HG03064 (cell line): ENCODE results near the gene SLC17A5.
"Not testable (repeated sequence)": the region's sequence is repeated elsewhere in the genome, so short reads cannot be mapped to it uniquely, and the experiment has no call there.

Source experiments
- ATAC-seq: cut with Tn5 transposase; IDR thresholded peaks from one replicate; pipeline ENCODE4 v1.9.1; 2021; ENCODE audit warnings: low read depth; ENCODE audit not compliant: unreplicated experiment

SLC17A5 gene, protein sequence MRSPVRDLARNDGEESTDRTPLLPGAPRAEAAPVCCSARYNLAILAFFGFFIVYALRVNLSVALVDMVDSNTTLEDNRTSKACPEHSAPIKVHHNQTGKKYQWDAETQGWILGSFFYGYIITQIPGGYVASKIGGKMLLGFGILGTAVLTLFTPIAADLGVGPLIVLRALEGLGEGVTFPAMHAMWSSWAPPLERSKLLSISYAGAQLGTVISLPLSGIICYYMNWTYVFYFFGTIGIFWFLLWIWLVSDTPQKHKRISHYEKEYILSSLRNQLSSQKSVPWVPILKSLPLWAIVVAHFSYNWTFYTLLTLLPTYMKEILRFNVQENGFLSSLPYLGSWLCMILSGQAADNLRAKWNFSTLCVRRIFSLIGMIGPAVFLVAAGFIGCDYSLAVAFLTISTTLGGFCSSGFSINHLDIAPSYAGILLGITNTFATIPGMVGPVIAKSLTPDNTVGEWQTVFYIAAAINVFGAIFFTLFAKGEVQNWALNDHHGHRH

DNA sequence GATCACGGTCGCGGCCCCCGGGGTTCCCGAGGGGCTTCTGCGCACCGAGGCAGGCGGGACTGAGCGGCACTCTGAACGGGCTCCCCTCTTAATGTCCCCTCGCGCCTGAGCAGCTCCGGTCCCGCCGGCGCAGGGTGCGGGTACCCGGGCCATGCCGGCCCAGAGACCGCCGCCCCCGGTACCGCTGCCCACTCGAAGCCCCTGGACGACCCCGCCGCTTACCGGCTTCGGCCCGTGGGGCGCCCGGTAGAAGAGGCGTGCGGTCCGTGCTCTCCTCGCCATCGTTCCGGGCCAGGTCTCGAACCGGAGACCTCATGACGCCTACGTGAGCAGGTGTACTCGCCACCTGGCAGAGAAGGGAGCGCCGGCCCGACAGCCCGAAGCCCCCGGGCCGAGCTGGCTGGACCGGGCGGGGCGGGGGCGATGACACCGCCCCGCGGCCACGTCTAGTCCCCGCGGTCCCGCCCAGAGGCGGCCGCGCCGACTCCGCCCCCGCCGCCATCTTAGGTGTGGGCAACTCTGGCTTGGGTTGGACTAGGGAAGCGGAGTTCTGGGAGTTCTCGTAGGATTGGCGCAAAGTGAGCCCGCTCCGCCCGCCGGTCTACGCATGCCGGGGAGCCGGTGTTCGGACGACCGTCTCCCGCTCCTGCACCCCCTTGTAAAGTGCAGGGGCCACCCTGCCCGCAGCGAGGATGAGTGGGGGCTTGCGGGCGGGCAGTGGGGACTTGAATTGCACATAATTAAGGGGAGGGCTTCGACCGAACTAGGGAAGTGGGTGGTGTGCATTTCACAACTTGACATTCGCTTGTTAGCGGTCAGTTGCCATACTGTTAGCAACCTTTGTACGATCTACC, at the start of gene SLC17A5:
Gene SLC17A5, minus strand, starts transcription at position 422 of the 854 bp plus-strand sequence. Its CDS starts 106 bp downstream, at position 316.
- ATAC-seq = peak; percentile 93

DNA sequence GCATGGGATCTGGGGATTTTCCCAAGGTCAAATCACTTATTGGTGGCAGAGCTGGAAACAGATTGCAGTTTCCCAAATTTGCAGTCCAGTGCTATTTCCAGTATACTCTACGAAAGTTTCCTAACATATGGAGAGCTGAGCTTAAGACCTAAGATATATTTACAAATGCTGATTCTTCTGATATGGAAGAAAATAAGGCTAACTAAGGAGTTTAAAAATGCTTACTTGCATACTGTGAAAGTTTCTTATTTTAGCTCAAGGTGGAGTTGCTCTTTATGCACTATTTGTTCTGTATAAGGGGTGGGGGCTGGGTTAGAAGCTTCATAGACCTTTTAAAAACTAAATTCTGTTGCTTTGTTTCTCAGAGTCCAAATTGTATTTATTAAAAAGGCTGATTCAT, 49.7 kb upstream of the SLC17A5 start:
- no peak for ATAC-seq

DNA sequence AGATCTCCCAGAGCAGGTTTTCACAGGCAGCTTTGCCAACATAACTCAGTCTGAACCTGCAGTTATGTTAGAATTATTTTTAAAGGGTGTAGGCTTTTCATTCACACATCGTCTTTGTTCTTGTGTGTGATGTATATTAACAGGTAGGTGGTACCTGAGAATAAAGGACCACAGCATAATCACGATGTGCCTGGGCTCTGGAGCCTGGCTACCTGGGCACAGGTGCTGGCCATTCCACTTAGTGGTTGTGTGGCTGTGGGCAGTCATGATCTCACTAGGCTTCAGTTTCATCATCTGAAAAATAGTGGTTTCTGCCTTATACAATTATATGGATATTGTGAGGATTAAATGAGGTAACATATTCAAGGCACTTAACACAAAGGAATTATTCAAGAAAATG, 48.7 kb upstream of the SLC17A5 start:
- ATAC-seq = no peak

DNA sequence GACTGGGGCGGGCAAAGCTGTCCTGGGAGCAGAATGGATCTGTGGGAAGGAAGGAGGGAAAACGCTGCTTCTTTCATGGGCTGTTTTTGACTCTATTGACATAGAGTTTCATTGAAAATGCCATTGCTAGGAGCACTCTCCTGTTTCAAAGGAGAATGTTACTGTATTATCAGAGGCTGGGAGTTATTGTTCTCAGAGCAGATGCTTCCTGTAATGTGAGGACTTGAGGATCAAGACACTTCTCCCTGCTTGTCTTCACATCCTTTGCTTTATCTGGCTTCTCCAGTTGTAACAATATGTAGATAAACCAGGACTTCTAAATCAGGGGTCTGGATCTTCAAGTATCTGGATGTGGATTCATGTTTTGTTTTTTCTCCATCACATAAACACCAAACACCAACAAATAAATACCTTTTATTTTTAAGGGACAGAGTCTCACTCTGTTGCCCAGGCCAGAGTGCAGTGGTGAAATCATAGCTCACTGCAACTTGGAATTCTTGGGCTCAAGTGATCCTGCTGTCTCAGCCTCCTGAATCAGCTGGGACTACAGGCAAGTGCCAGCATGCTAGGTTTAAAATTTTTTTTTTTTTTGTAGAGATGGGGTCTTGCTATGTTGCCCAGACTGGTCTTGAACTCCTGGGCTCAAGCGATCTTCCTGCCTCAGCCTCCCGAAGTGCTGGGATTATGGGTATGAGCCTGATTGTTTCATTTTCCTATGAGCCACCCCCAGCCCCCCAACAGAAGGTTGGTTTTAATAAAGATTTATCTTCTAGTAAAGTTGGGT, 46.1 kb upstream of the SLC17A5 start:
- ATAC-seq = no peak

DNA sequence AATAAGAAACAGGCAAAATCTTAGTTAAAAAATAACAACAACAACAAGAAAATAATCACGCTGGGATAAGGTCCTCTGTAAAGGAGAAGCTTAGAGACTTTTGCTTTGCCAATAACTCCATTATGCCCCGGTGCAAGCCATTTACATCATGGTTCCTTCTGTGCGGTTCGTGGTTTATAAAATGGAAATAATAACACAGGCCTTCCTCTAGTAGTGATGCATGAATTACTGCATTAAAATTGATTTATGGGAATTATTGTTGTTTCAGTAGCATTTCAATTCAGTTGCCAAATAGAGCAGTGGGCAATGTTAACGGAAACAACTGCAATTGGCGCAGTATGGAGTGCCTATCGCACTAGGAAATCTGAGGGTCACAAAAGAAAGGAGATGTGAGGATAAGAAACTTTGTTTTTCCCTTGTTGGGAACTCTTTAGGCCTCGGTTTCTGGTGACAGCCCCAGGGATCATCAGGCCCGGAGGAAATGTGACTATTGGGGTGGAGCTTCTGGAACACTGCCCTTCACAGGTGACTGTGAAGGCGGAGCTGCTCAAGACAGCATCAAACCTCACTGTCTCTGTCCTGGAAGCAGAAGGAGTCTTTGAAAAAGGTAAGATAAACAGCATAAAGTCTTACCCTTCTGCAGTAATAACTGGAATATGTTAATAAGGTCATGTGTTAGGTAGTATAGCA, 43.3 kb upstream of the SLC17A5 start:
- no peak for ATAC-seq

DNA sequence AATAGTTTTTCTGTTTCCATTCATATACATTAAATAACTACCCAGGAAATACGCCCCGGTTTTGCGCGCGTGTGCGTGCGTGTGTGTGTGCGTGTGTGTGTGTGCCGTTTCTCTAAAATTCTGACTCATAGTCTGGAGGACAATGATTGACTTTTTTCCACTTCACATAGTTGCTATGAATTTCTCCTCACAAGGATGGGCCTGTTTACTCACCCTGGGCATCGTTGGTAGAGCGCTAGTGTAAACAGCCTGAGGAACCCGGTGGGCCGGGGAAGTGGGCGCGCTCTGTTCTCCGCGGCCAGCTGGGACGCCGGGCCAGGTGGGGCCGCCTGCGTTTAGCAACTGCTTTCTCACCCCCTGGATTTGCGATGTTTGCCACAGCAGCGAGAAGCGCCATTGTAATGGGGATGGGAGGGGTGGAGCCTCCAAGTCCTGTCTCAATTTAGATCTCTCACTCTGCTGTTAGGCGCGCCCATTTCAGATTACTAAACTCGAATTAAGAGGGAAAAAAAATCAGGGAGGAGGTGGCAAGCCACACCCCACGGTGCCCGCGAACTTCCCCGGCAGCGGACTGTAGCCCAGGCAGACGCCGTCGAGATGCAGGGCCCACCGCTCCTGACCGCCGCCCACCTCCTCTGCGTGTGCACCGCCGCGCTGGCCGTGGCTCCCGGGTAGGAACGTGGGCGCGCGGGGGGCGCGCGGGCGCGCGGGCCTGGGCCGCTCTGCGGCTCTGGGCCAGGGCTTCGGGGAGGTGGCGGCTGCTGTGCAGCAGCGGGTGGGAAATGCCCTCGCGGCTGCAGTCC, 42.0 kb upstream of the SLC17A5 start, which contains the start of gene CD109:
Gene CD109, plus strand, starts transcription at position 585 of the 803 bp plus-strand sequence. Its CDS starts 13 bp downstream, at position 598.
- ATAC-seq = peak; percentile 53

DNA sequence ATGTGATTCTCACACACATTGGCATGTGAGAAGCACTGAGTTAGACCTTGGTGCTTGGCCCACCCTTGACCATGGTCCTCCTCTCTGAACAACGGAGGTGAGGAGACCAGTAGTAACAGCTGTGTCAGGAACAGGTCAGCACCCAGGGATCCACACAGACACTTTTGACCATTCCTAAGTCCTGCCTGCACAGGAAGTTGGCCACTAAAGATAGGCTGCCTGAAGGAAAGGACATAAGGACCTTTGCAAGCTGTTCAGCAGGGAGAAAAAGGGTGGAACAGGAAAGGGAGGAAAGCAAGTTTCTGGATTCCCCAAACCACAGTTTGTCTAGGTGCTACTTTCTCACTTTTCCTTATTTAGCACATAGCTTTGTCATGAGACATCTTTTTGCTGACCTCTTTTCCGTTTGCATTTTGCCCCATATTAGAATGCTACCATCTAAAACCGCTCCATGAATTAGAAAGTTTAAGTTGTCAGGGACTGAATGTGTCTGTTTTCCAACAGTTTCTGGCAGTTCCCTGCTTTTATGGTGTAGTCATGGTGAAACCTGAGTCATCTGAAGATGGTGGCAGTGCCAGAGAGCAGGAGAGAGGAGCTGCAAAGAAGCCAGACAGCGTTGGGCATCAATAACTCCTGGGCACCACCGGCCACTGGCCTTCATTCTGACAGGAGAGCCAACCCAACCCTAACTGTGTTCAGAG, 41.1 kb upstream of the SLC17A5 start:
- no peak for ATAC-seq

DNA sequence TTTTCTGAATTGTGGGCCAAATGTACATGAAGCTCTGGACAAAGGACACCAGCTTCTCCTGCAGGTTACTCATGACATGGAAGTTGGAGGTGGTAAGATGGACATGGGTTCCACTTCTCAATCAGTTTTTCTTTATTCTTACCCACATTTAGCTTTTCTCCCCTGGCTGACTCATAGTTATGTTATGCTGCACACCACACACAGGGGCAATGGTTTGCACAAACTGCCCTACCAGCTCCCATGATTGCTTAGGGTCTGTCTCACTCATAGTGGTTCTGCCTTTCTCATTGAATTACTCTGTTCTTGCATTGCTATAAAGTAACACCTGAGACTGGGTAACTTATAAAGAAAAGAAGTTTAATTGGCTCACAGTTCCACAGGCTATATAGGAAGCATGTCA, 37.7 kb upstream of the SLC17A5 start:
- ATAC-seq = no peak

DNA sequence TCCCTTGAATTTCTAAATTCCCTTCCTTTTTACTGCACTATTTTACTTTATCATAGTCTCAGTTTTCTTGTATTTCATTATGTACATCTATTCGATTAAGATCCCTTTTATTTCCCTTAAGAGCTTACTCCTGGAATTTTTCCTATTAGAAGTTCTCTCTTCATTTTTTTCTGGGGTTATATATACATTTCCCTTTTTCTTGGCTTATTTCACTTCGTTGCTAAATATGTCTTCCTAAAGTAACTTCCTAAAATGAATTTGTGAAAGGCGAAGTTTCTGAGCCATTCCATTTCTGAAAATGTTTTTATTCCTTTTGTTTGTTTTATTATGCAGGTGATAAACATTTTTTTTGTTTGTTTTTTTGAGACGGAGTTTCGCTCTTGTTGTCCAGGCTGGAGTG, 36.3 kb upstream of the SLC17A5 start:
- ATAC-seq = no peak

DNA sequence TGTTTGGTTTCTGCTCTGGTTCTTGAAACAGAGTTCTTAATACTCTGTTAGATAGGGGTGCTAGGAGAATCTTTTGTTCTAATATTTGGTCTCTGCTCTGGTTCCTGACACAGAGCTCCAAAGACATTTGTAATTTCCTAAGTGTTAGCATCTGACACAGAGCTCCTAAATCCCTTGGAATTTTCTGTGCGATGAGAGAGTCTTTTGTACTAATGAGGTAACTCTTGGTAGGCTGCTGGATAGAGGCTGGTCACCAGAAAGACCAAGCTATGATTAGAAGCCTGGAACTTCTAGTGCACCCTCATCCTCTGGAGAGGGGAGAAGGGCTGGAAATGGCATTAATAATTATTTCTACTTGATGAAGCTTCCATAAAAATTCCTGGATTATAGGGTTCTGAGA, 34.6 kb upstream of the SLC17A5 start:
- no peak for ATAC-seq

DNA sequence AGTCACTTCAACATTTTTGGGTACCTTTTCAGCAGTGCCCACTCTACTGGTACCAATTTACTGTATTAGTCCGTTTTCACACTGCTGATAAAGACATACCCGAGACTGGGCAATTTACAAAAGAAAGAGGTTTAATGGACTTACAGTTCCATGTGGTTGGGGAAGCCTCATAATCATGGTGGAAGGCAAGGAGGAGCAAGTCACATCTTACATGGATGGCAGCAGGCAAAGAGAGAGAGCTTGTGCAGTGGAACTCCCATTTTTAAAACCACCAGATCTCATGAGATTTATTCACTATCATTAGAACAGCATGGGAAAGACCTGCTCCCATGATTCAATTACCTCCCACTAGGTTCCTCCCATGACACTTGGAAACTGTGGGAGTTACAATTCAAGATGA, 29.8 kb upstream of the SLC17A5 start:
- not testable (repeated sequence) for ATAC-seq

DNA sequence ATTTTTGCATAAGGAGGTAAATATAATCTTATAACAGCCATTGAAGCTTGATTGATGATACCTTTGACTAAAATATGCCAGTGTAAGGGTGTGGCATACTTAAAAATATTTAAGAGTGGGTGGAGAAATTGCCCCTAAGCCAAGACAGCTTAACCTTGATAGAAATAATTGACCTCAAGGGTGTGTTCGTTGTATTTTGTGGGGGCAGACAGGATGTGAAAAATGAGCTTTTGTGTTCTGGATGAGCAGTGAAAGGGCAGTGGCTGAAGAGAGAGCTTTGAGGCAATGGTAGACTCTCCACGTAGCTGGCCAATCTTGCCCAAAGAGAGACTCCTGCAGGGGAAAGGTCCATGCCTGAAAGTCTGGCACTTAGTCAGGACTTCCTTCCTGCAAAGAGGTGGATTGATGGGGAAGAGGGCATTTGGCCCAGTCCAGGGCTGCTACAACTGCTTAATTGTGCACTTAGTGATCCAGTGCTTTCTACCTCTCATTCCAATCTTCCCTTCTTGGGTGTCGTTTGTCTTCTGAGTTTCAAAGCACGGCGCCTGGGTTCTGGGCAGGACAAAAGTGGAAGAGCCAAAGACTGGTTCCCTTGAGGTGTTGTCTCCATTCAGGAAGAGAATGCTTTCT, 26.6 kb upstream of the SLC17A5 start:
- no peak for ATAC-seq

DNA sequence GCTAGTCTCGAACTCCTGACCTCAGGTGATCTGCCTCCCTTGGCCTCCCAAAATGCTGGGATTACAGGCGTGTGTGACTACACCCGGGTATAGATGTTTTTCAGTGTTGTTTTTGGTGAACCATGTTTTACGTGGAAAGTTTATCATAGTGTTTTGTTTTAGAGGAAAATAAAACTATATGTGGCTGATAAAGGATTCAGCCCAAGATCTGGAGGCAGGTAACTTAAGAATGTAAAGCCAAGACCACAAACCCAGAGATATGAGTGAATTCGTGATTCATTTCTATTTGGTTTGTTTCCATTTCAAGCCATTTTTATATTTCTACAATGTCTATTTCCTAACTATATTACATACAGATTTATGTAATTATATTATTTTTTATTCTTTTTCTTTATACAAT, 26.1 kb upstream of the SLC17A5 start:
- ATAC-seq = not testable (repeated sequence)

DNA sequence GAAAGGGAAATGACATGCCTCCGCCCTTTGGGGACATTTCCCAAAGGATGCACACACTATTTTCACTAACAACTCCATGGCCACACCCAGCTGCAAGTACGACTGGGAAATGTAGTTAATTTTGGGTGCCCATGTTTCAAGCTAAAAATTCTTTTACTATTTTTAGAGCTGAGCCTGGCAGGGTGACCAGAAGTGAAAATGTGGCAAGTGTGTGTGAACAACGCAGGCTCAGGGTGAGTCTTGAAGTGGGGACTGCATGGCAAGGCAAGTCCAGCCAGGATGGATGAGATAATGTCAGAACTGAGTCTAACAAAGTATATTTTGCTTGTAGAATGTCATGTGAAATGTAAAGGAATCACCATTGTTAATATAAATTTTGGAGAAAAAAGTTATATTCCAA, 25.2 kb upstream of the SLC17A5 start:
- ATAC-seq = no peak

DNA sequence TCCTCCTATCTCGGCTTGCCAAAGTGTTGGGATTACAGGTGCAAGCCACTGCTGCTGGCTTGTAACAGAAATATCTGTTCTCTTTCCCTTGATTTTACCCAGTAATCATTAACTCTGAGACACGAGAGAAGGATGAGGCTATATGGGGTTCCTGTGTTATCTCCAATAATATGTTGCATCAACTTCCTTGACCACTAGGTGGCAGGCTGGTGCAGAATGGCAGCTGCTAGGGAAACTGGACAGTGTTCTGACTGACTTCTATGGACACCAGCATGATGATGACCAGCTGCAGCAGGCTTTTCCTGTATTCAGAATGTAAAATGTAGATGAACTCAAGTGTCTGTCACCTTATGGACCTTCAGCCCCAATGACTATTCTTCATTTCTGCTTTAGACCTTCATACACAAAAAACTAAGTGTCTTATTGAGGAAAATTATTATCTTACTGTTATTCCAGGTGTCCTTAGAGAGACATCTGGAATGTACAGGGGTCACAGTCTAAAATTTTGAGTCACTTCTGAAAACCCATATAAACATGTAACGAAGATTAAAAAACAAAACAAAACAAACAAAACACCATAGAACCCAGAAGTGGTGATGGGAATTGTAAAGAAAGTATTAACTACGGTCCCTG, 21.8 kb upstream of the SLC17A5 start:
- peak; percentile 89 for ATAC-seq

DNA sequence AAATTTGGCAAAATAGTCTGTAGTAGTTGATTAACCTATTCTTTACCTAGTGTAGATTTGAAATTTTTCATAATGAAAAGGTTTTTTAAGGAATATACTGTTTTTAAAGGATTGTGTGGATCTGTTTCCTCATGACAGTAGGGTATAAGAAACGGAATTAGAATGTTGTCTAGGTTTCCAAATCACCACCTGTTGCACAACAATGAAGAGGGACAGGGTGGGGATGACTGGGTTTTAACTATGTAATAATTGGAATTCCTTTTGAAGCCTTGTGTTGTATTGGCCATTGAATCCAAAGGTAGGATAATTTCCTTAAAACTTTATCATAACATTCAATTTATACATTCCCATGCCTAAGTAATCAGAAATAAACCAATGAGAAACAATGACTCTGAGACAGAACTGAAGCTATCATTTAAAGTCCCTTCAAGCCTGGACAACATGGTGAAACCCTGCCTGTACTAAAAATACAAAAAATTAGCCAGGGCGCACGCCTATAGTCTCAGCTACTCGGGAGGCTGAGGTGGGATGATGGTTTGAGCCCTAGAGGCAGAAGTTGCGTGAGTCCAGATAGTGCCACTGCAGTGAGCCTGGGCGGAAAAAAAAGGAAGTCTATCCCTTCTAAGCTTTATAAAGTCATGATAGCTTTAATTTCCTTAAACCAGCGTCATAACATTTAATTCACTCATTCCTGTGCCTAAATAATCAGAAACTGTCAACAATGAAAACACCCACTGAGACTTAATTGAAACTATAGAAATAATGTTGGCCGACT, 18.3 kb upstream of the SLC17A5 start:
- no peak for ATAC-seq

DNA sequence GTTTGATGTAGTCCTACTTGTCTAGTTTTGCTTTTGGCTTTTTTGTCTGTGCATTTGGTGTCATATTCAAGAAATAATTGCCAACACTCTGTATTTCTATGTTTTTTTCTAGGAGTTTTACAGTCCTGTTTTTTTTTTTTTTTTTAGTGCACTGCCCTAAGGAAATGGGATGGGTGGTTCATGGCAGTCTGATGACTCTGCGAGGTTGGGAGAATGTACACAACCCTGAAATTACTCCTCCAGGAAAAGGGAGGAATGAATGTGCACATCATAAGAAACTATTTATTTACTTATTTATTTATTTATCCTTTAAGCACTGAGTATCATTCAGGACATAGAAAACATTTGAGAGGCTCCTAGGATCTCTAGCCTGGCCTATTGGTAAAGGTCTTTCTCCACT, 15.2 kb upstream of the SLC17A5 start:
- ATAC-seq = no peak
